Measurements from ENCODE around the gene PDLIM1. TPM values are rescaled to one million over a fixed set of nuclear protein-coding genes. Genes with fewer than 3 reads are reported as not detected.

The PDLIM1 gene
- total and polyA plus RNA-seq, 2 of the 8 experiments (the other 6 are each of a cell fraction or from before 2014, with no cell fraction given), result 169 to 245 TPM

DNA sequence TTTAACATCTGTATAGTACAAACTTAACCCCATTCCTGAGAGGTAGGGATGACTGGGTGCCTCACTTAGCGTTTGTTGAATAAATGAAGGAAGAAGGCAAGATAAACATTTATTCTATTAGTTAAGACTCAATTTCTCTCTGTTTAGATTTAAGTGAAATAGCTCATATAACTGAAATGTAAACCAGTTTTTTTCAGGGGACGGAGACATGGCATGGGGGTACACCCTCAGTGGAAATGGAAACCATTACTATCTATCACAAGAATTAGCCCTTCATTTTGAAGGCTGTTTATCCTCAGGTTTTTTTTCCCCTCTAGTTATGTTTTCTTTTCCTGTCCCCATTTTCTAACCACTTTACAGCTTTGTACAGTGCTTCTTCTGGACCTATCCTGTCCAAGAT is 35.6 kb upstream of the PDLIM1 start:
- 95% methylated on average over 2 of the region's 2 CpGs; no CpG with 5 or more reads in 1 of the 2 experiments for WGBS, 2 experiments (ENCODE audit: extremely low coverage in 1 of 2, insufficient coverage in 1 of 2, insufficient read length in 1 of 2, insufficient replicate concordance in 2 of 2, low coverage in 1 of 2, low lambda C conversion rate in 2 of 2, missing lambda C conversion rate in 1 of 2)
- TF ChIP-seq CTBP2 (IDR thresholded peaks at IDR 0.05; ENCODE audit: borderline replicate concordance, insufficient read depth, insufficient read length, low read length) (no peak), SIN3A (conservative IDR thresholded peaks at IDR 0.05 in 1 of 2, IDR thresholded peaks at IDR 0.05 in 1 of 2; ENCODE audit: low read depth in 1 of 2, low read length in 2 of 2) (no peak), BACH1 (IDR thresholded peaks at IDR 0.05; ENCODE audit: low read length) (no peak), JUN (IDR thresholded peaks at IDR 0.05; ENCODE audit: low read depth, low read length) (no peak), HDAC6 (IDR thresholded peaks at IDR 0.05; ENCODE audit: low read depth, low read length) (no peak), SIRT6 (IDR thresholded peaks at IDR 0.05; ENCODE audit: low read length) (no peak), CEBPB (IDR thresholded peaks at IDR 0.05; ENCODE audit: low read depth, low read length) (no peak), SP2 (IDR thresholded peaks at IDR 0.05; ENCODE audit: low read length) (no peak), EGR1 (IDR thresholded peaks at IDR 0.05; ENCODE audit: borderline replicate concordance, low read depth, low read length) (no peak), SRF (IDR thresholded peaks at IDR 0.05; ENCODE audit: low read depth, low read length) (no peak)
- H3K23me2 ChIP-seq (ENCODE audit: low read depth, low read length), result no peaks in the 10 kb centered on the region
- no peak overlapping the region for H3K4me2 ChIP-seq (ENCODE audit: insufficient read depth in 1 of 2, low read depth in 2 of 2, low read length in 2 of 2)
- no peak overlapping the region for H3K9ac ChIP-seq (replicated peaks in 1 of 4; ENCODE audit: extremely low read depth in 1 of 4, low read depth in 3 of 4, low read length in 3 of 4)
- no peak overlapping the region for H2BK120ac ChIP-seq (replicated peaks; ENCODE audit: low read depth, low read length)
- no peak overlapping the region for H3K27ac ChIP-seq (ENCODE audit: low read depth, low read length)
- FAIRE-seq (no peak), DNase-seq (ENCODE audit: low read depth in 1 of 2, low spot score in 2 of 2) (no peak)
- ChIA-PET CTCF (ENCODE audit: partially characterized antibody) (interaction anchor here (0.7 to 1.6 kb wide), 5 partner anchors 10 to 38 kb away, joined by 3 to 4 read pairs (median 4); no protein-coding TSS in a partner anchor), POLR2A (ENCODE audit: partially characterized antibody) (no interaction called here)
- H3K79me1 ChIP-seq (ENCODE audit: low read depth, low read length), result no peaks in the 10 kb centered on the region
- no peak overlapping the region for H2BK12ac ChIP-seq (ENCODE audit: low read depth, low read length)
- no peak overlapping the region for H4K5ac ChIP-seq (ENCODE audit: insufficient read length, low read depth, low read length)
- H3K36me3 ChIP-seq (ENCODE audit: control insufficient read depth in 2 of 4, insufficient read depth in 4 of 4, low read length in 3 of 4), result peaks cover 0 to 4% (median 0%) of the 10 kb centered on the region in 4 experiments; a peak in 3 of 8 replicates
- H2BK15ac ChIP-seq (ENCODE audit: low read length), result no peak overlapping the region
- no peak overlapping the region for H3K14ac ChIP-seq (ENCODE audit: insufficient read length)
- H2AK5ac ChIP-seq (ENCODE audit: low read depth, low read length), result no peak overlapping the region
- no peaks in the 10 kb centered on the region for H4K20me1 ChIP-seq (replicated peaks in 1 of 2; ENCODE audit: control insufficient read depth in 1 of 2, insufficient read depth in 2 of 2, low read length in 2 of 2)
- H2AFZ ChIP-seq (ENCODE audit: low read length), result no peak overlapping the region
- H2BK5ac ChIP-seq (ENCODE audit: low read depth, low read length), result no peak overlapping the region
- no peak overlapping the region for H4K91ac ChIP-seq (replicated peaks; ENCODE audit: insufficient read length, low read length)
- no peak overlapping the region for H3K4me3 ChIP-seq (ENCODE audit: extremely low read depth in 1 of 4, insufficient read depth in 2 of 4, low read depth in 3 of 4, low read length in 4 of 4)
- no peak overlapping the region for H3K4ac ChIP-seq (replicated peaks; ENCODE audit: insufficient read length, low read depth, low read length)
- no peak overlapping the region for H3K56ac ChIP-seq (replicated peaks; ENCODE audit: insufficient read length, low read depth, low read length)
- H3K9me3 ChIP-seq (ENCODE audit: insufficient read depth in 2 of 2, low read depth in 1 of 2, low read length in 1 of 2), result no peaks in the 10 kb centered on the region
- H3K4me1 ChIP-seq (replicated peaks in 1 of 4; ENCODE audit: control insufficient read depth in 3 of 4, insufficient read depth in 4 of 4, low read length in 3 of 4), result peaks cover 0 to 2% (median 0%) of the 10 kb centered on the region in 4 experiments; a peak in 1 of 7 replicates
- H3K18ac ChIP-seq (ENCODE audit: extremely low read depth, low read length), result no peak overlapping the region
- H3K23ac ChIP-seq (ENCODE audit: insufficient read length), result no peak overlapping the region
- H2BK20ac ChIP-seq (ENCODE audit: low read length), result no peak overlapping the region
- no peaks in the 10 kb centered on the region for H3K79me2 ChIP-seq (ENCODE audit: control insufficient read depth in 1 of 2, insufficient read depth in 2 of 2, low read length in 2 of 2)
- no peak overlapping the region for H4K8ac ChIP-seq (ENCODE audit: extremely low read depth, insufficient read depth, low read length)
- no peaks in the 10 kb centered on the region for H3K27me3 ChIP-seq (replicated peaks in 1 of 4; ENCODE audit: control insufficient read depth in 3 of 4, extremely low read depth in 1 of 4, insufficient read depth in 3 of 4, low read length in 3 of 4)

Data from H1 (cell line).